ENCODE measurements around the gene GNMT. TPM values are rescaled to one million over a fixed set of nuclear protein-coding genes. Genes with fewer than 3 reads are reported as not detected.
A peak's percentile ranks its signal among the peaks of the same experiment; 100 is the strongest.

The GNMT gene
- 0.15 TPM in 1 of 2 replicates, not detected in the other for total RNA-seq (2014; rRNA removed; shearing (Covaris generic))

DNA sequence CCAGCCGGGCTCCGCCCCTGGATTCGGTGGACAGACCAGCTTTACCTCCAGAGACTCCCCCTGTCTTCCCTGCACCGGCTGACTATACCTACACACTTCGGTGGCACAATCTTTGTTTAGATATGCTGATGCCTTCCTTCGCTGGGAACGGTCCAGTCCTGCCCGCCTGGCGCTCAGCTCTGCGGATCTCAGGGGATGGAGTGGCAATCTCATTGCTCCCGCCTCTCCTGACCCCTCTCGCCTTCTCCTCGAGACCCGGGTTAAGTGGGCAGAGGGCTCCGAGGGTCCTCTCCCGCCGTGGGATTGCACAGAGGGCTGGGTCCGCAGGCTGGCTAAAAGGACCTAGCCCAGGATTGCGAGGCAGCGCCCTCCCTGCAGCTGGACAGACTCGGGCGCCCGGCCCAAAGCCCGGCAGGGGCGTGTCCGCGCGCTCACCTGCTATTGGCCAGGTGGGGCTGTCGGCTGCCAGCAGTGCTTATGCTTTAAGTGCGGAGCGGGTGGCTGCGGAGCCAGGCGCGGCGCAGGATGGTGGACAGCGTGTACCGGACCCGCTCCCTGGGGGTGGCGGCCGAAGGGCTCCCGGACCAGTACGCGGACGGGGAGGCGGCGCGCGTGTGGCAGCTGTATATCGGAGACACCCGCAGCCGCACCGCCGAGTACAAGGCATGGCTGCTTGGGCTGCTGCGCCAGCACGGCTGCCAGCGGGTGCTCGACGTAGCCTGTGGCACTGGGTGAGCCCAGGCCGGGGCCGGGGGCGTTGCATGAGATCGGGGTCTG lies at the start of gene GNMT:
GNMT (plus strand) TSS at position 512 of the 777 bp plus-strand sequence; CDS start at position 526, 14 bp downstream.
- no peaks in the 10 kb centered on the region for H3K9me3 ChIP-seq (replicated peaks)
- no peak within 1 kb of the TSS for H3K4me3 ChIP-seq
- H3K36me3 ChIP-seq = no peaks in the 10 kb centered on the region
- no peak for DNase-seq
- no peaks in the 10 kb centered on the region for H3K27me3 ChIP-seq
- no peak within 1 kb of the TSS for H3K27ac ChIP-seq
- H3K4me1 ChIP-seq = no peaks in the 10 kb centered on the region

DNA sequence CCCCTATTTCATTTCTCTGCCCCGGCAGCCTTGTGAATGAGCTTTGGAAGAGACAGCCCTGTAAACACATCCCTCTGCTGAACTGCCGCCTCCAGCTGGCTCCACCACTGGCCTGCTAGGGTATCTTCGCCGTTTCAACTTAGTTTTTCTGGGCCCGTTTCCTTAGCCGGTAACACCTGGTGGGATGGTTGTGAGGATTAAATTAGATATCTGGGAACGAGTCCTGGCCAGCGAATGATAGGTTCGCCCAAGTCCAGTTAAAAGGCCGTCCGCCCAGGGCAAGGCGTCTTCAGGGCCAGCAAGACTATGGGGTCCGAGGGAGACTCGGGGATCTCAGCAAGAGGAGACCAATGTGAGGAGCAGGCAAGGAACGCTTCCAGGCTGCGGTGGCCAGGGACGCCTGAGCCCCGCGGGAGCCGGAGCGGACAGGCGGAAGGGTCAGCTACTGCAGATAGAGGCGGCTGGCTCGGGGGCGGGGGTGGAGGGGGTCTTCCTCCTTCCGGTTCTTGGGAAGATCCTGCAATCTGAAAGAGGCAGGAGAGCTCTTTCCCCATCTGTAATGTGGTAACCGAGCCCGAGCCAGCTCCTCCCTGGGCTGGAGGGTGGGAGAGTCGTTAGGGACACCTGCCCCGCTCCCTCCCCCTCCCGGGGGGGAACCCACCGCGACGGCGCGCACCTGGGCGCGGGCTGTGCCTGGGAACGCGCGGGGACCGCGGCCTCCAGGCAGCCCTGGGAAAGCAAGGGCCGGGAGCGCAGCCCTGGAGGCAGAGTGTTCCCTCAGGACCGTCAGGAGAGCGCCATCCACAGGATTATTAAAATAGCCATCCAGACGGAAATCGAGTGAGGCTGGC lies 49.2 kb upstream of the GNMT start:
- no peak for DNase-seq
- Histone ChIP-seq H3K27ac (no peak overlapping the region), H3K4me3 (no peak overlapping the region), H3K4me1 (no peaks in the 10 kb centered on the region), H3K27me3 (no peaks in the 10 kb centered on the region), H3K9me3 (replicated peaks) (no peaks in the 10 kb centered on the region), H3K36me3 (no peaks in the 10 kb centered on the region)

DNA sequence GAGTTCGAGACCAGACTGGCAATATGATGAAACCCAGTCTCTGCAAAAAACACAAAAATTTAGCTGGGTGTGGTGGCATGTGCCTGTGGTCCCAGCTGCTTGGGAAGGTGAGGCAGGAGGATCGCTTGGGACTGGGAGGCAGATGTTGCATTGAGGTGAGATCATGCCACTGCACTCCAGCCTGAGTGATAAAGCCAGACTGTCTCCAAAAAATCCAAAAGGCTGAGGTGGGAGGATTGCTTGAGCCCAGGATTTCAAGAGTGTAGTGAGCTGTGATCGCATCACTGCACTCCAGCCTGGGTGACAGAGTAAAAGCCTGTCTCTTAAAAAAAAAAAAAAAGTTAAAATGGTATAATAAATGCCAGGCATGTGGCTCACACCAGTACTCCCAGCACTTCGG lies 46.0 kb upstream of the GNMT start:
- Histone ChIP-seq H3K9me3 (replicated peaks) (no peaks in the 10 kb centered on the region), H3K36me3 (no peaks in the 10 kb centered on the region), H3K4me1 (no peaks in the 10 kb centered on the region), H3K27me3 (no peaks in the 10 kb centered on the region), H3K4me3 (no peak overlapping the region), H3K27ac (no peak overlapping the region)
- no peak for DNase-seq

DNA sequence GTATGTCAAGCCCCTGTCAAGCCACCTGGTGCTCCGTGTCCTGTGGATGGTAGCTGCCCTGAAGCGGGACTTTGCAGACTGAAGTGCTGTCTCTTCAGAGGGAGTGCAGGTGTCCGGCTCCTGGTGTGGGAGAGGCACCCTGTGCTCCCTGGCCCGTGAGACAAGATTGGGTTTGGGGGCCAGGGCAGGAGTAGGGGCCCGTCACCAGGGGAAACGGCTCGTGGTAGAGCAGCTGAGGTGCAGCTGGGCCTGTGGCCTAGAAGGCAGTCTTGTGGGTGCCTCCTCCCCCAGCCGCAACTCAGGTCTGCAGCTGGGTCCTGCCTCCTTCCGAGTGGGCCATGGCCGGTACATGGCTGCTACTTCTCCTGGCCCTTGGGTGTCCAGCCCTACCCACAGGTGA lies 44.8 kb upstream of the GNMT start, which contains the start of gene PTCRA:
PTCRA (plus strand) TSS at position 322 of the 400 bp plus-strand sequence; CDS start at position 339, 17 bp downstream.
- Histone ChIP-seq H3K9me3 (replicated peaks) (no peaks in the 10 kb centered on the region), H3K4me3 (no peak within 1 kb of the TSS), H3K27me3 (no peaks in the 10 kb centered on the region), H3K27ac (no peak within 1 kb of the TSS), H3K36me3 (no peaks in the 10 kb centered on the region), H3K4me1 (no peaks in the 10 kb centered on the region)
- no peak for DNase-seq

DNA sequence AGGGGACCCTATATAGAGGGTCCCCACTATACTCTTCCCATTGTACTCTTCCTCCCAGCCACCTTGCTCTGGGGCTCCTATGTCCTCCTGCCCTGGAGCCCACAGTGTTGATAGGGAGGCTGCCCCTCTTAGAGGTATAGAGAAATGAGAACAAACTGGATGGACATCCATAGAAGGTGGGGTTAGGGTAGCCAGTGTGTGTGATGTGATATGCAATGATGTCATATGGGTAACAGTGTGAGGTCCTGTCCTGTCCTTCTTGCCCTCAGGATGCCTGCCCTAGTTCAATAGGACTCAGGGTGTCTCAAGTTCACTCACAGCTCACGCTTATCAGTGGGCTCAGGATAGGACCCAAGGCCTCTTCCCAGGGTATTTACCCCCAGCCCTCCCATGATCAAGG lies 44.3 kb upstream of the GNMT start:
- no peak for DNase-seq
- H3K4me1 ChIP-seq = no peaks in the 10 kb centered on the region
- no peaks in the 10 kb centered on the region for H3K9me3 ChIP-seq (replicated peaks)
- no peaks in the 10 kb centered on the region for H3K36me3 ChIP-seq
- H3K4me3 ChIP-seq = no peak overlapping the region
- no peak overlapping the region for H3K27ac ChIP-seq
- H3K27me3 ChIP-seq = no peaks in the 10 kb centered on the region

DNA sequence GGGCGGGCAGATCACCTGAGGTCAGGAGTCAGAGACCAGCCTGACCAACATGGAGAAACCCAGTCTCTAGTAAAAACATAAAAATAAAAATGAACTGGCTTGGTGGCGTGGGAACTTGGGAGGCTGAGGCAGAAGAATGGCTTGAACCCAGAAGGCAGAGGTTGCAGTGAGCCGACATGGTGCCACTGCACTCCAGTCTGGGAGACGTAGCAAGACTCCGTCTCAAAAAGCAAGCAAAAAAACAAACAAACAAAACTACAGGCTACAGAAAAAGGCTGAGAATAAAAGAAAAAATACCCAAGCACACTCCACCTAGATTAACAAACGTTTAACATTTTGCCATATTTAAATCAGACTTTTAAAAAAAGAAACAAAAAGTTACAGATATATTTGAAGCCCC lies 38.8 kb upstream of the GNMT start:
- no peak for DNase-seq
- no peaks in the 10 kb centered on the region for H3K36me3 ChIP-seq
- H3K4me1 ChIP-seq = no peaks in the 10 kb centered on the region
- H3K4me3 ChIP-seq = no peak overlapping the region
- H3K27me3 ChIP-seq = 0 out of 2 replicates have a peak, but pooled peaks cover 3% of the 10 kb centered on the region
- no peaks in the 10 kb centered on the region for H3K9me3 ChIP-seq (replicated peaks)
- H3K27ac ChIP-seq = no peak overlapping the region

DNA sequence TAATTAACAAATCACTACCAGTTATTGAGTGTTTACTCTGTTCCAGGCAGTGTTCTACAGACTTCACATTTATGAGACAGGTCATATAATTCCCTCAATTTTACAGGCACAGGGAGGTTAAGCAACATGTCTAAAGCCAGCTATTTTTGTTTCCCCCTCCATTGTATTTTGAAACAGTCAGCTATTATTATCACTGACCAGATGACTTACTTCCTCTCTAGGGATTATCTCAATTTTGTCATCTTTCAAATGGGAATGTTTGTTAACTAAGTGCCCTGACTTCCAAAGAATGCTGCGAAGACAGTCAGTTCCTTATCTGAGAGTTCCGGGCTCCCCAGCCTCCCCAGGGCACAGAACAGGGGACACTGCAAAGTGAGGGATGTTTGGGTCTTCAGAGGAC lies 36.9 kb upstream of the GNMT start:
- no peaks in the 10 kb centered on the region for H3K9me3 ChIP-seq (replicated peaks)
- H3K27ac ChIP-seq = no peak overlapping the region
- H3K27me3 ChIP-seq = 0 out of 2 replicates have a peak, but pooled peaks cover 3% of the 10 kb centered on the region
- H3K36me3 ChIP-seq = no peaks in the 10 kb centered on the region
- H3K4me1 ChIP-seq = no peaks in the 10 kb centered on the region
- DNase-seq = no peak
- H3K4me3 ChIP-seq = no peak overlapping the region

DNA sequence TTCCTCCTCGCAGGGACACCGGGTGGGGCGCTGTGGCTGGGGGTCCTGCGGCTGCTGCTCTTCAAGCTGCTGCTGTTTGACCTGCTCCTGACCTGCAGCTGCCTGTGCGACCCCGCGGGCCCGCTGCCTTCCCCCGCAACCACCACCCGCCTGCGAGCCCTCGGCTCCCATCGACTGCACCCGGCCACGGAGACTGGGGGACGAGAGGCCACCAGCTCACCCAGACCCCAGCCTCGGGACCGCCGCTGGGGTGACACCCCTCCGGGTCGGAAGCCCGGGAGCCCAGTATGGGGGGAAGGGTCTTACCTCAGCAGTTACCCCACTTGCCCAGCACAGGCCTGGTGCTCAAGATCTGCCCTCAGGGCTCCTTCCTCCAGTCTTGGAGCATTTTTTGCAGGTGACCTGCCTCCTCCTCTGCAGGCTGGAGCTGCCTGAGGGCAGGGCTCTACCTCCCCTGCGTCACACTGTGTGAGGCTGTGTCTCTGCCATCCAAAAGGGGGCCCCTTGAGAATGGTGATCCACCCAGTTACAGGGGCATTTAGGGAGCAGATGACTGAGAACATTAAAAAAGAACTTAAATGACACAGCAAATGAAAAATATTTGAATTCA lies 35.2 kb upstream of the GNMT start:
- DNase-seq = no peak
- Histone ChIP-seq H3K36me3 (no peaks in the 10 kb centered on the region), H3K9me3 (replicated peaks) (no peaks in the 10 kb centered on the region), H3K27me3 (0 out of 2 replicates have a peak, but pooled peaks cover 3% of the 10 kb centered on the region), H3K27ac (no peak overlapping the region), H3K4me3 (no peak overlapping the region), H3K4me1 (no peaks in the 10 kb centered on the region)

DNA sequence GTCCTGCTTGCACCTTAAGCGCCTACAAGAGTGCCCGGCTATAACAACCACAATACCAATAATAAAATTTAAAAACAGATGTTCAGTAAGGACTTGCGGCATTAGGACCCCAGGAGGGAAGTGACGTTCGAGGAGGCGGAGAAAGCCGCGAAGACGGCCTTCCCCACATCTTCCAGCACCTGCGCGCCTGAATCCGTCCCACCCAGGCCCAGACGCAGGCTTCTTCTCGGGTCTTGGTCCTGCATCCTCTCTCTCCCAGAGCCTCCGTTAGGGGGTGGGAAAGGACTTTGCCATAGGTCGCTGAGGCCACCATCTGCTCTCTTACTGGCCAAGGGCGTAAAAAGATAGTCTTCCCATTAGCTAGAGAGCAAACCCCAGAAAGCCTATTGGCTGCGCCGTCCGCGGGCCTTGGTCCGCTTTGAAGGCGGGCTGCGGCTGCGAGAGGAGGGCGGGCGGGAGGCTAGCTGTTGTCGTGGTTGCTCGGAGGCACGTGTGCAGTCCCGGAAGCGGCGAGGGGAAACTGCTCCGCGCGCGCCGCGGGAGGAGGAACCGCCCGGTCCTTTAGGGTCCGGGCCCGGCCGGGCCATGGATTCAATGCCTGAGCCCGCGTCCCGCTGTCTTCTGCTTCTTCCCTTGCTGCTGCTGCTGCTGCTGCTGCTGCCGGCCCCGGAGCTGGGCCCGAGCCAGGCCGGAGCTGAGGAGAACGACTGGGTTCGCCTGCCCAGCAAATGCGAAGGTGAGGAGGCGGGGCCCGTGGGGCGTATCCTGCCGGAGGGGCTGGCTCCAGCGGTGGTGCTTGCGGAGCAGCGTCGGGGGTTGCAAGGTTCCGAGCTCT lies 31.4 kb upstream of the GNMT start, which contains the start of gene CNPY3:
CNPY3 (plus strand) TSS at position 495 of the 835 bp plus-strand sequence; CDS start at position 586, 91 bp downstream.
- peaks cover 3% of the 10 kb centered on the region for H3K36me3 ChIP-seq
- DNase-seq = peak; percentile 96 to 98
- no peaks in the 10 kb centered on the region for H3K9me3 ChIP-seq (replicated peaks)
- H3K4me1 ChIP-seq = no peaks in the 10 kb centered on the region
- H3K4me3 ChIP-seq = peak within 1 kb of the TSS; percentile 66
- no peaks in the 10 kb centered on the region for H3K27me3 ChIP-seq
- H3K27ac ChIP-seq = peak within 1 kb of the TSS; percentile 57

DNA sequence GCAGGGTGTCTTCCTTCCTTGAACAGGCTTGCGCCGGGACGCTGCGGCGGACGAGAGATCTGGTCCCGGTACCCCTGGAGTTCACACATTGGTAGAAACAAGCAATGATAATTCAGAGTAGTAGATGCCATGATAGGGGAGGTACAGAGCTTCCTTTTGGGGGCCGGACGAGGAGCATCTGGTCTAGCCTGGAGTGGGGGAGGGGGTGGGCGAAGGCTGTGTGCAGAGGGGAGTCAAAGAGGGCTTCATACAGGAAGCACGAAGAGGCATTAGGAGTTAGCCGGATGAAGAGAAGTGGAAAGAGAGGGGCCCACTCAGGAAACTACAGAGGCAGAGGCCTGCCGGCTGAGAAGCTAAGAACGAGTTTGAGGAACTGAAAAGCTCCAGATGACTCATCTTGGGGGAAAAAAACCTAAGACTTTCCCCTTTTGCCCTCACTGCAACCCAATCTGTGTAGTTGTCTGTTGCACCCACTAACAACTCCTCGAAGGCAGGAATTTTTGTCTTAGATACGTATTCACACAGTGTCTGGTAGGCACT lies 30.7 kb upstream of the GNMT start:
- Histone ChIP-seq H3K4me3 (peak overlapping the region; percentile 66), H3K27ac (peak overlapping the region; percentile 57), H3K9me3 (replicated peaks) (no peaks in the 10 kb centered on the region), H3K27me3 (no peaks in the 10 kb centered on the region), H3K36me3 (peaks cover 10% of the 10 kb centered on the region), H3K4me1 (no peaks in the 10 kb centered on the region)
- DNase-seq = peak; percentile 74 to 82

DNA sequence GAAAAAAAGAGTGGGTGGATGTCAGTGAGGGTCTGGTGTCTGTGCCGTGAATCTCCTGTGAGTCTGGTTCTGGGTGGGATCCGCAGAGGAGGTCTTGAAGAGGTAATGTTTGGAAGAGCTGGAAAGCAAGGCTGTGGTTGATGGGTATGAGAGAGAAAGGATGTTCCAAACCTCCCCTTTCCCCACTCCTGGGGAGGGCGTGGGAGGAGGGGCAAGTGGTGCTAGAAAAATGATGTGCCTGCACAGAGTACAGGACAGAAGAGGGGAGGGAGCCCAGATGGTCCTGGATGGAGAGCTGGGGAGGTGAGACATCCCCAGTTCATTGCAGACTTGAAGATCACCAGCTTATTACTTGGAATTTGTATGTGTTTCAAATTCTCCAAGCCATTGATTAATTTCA lies 28.1 kb upstream of the GNMT start:
- Histone ChIP-seq H3K9me3 (replicated peaks) (no peaks in the 10 kb centered on the region), H3K36me3 (peaks cover 30% of the 10 kb centered on the region), H3K27ac (no peak overlapping the region), H3K27me3 (no peaks in the 10 kb centered on the region), H3K4me1 (no peaks in the 10 kb centered on the region), H3K4me3 (no peak overlapping the region)
- no peak for DNase-seq

DNA sequence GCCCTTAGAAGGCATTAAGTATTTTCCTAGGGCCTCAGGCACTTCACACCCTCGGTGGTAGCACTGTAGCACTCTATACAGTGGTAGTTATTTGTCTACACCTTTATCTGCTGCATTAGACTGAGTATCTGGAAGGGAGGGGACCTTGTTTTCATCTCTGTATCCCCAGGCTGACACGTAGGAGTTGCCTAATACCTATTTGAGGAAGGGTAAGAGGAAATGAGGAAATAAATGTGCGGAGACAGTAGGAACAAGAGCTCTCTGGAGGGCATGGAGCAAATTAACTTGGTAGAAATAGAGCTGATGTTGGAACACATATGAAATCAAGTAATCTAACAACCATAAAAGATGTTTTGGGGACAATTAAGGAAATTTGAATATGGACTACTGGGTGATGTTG lies 27.3 kb upstream of the GNMT start:
- H3K9me3 ChIP-seq (replicated peaks) = no peaks in the 10 kb centered on the region
- H3K4me1 ChIP-seq = no peaks in the 10 kb centered on the region
- H3K27ac ChIP-seq = no peak overlapping the region
- no peaks in the 10 kb centered on the region for H3K27me3 ChIP-seq
- no peak for DNase-seq
- H3K4me3 ChIP-seq = no peak overlapping the region
- H3K36me3 ChIP-seq = peaks cover 30% of the 10 kb centered on the region

DNA sequence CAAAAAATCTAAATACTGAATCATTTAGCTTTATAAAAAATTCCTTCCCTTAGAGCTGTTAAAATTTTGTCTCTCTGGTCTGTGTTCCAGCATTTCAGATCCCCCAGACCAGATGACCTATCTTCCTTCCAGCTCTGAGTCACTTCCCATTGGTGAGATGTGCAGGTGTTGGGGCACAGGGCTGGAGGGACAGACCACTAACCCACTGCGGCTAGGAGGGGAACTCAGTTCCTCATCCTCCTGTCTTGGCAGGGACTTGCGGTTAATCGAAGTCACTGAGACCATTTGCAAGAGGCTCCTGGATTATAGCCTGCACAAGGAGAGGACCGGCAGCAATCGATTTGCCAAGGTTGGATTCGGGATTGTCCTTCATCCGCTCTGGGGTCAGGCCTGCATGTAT lies 25.2 kb upstream of the GNMT start:
- Histone ChIP-seq H3K4me3 (no peak overlapping the region), H3K27ac (no peak overlapping the region), H3K27me3 (no peaks in the 10 kb centered on the region), H3K4me1 (no peaks in the 10 kb centered on the region), H3K36me3 (peaks cover 38% of the 10 kb centered on the region), H3K9me3 (replicated peaks) (no peaks in the 10 kb centered on the region)
- DNase-seq = no peak

DNA sequence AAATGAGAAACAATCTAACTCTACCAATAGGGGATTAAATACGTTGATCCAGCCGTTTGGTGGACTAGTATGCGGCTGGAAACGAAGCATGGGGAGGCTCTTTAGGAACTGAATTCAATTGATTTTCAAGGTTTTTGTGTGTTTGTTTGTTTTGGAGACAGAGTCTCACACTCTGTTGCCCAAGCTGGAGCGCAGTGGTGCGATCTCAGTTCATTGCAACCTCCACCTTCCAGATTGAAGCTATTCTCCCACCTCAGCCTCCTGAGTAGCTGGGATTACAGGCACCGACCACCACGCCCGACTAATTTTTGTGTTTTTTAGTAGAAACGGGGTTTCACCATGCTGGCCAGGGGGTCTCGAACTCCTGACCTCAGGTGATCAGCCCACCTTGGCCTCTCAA lies 24.2 kb upstream of the GNMT start:
- no peak overlapping the region for H3K27ac ChIP-seq
- no peak overlapping the region for H3K4me3 ChIP-seq
- peaks cover 40% of the 10 kb centered on the region for H3K36me3 ChIP-seq
- no peaks in the 10 kb centered on the region for H3K27me3 ChIP-seq
- no peak for DNase-seq
- no peaks in the 10 kb centered on the region for H3K9me3 ChIP-seq (replicated peaks)
- H3K4me1 ChIP-seq = no peaks in the 10 kb centered on the region
